Daoy (cell line): ENCODE data around the gene NFATC1. TPM values are rescaled to one million over a fixed set of nuclear protein-coding genes. Genes with fewer than 3 reads are reported as not detected.
"Not testable (repeated sequence)": the region's sequence is repeated elsewhere in the genome, so short reads cannot be mapped to it uniquely, and the experiment has no call there.

Source experiments
- DNase-seq: peaks from one replicate; pipeline ENCODE4 v3.0.0-alpha.2; 2015; ENCODE audit warnings: low read depth
- total RNA-seq: library from RNA; depleted of rRNA; stranded (reverse); fragments of >200 nt; shearing (Covaris generic); gene quantifications from 2 replicates; pipeline ENCODE4 v1.2.3, GENCODE V29; 2014

The NFATC1 gene
- total RNA-seq, 1 experiment from 2014 or later = 1.5 TPM

DNA sequence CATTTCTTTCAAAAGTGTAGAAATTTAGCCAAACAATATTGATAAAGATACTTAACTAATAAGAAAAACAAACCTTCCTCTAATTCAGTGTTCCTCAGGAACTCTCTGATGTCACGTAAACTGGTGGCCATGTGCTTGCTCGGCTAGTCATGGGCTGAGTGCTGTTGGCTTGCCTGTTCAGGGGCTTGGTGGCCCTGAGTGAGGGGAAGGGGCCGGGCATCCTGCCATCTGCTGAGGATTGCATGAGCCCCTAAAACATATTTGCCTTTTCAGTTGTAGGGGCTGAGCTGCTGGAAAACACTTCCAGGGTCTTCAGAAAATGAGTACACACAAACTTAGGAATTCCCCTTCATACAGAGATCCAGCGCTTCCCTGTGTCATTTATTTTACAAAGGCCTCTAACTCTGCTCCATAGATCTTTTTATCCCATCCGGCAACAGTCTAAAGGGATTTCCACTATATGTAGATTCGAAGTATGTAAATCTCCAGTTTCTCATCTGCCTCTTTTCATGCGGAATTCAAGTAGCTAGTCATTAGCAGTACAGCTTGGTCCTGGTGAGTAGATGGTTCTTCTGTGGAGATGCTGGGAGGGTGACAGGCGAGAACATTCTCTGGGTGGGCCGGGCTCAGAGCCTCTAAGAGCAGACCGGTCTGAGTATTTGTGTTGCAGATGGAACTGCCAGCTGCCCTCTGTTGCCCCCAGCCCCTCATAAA lies 20.1 kb upstream of the NFATC1 start:
- no peak for DNase-seq

DNA sequence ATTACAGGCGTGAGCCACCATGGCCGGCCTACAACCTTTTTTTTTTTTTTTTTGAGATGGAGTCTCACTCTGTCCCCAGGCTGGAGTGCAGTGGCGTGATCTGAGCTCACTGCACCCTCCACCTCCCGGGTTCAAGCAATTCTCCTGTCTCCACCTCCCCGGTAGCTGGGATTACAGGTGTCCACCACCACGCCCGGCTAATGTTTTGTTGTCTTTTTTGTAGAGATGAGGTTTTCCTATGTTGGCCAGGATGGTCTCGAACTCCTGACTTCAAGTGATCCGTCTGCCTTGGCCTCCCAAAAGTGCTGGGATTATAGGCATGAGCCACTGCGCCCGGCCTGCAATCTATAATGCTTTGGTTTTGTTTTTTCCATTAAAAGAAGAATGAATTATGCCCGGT lies 19.1 kb upstream of the NFATC1 start:
- not testable (repeated sequence) for DNase-seq

DNA sequence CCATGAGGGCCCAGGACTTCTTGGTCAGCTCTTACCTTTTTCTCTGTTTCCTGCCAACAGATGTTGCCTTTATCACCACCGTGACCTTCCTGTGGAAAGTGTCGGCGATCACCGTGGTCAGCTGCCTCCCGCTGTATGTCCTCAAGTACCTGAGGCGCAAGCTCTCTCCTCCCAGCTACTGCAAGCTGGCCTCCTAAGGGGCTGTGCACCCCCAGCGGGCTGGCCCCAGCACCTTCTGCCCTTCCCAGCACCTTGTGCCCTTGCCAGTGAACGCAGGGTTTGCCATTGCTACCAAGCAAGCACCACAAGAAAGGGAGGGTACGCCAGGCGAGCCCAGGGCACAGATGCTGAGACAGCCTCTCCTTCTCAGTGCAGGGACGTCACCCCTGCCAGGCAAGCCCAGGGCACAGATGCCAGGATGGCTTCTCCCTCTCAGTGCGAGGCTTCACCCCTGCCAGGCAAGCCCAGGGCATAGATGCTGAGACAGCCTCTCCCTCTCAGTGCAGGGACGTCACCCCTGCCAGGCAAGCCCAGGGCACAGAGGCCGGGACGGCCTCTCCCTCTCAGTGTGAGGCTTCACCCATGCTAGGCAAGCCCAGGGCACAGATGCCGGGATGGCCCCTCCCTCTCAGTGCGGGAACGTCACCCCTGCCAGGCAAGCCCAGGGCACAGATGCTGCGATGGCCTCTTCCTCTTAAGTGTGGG lies 18.4 kb upstream of the NFATC1 start:
- DNase-seq = no peak

DNA sequence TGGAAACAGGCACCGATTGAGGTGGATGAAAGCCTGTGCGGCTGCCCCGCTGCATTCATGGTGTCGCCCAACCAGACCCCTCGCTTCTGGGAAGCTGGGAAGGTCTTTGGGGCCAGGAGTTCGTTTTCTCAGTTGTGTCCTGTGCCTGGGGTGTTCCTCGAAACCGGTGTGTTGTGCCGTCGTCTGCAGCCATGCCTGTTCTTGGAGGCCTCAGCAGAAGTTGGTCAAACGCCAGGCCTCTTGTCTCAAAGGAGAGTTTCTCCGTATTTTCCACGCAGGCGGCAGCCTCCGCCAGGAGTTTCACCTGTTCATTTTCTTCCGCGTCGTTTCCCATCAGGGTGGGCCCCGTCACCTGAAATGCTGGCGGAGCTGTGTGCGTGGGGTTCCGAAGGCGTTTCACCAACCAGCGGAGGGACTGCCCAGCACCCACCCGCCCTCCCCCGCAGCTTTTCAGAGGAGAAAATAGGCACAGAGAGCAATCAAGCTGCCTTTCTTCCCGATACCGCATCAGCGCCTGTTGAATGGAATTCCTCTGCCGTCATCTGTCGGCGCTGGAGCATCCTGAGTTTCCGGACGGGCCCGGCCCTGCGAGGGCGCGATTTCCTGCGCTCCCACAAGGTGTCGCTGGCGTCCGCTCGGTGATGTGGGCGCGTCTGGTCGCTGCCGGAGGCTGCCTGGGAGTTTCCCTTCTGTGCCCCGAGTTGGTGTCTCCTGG lies 17.0 kb upstream of the NFATC1 start:
- DNase-seq = peak; percentile 80

DNA sequence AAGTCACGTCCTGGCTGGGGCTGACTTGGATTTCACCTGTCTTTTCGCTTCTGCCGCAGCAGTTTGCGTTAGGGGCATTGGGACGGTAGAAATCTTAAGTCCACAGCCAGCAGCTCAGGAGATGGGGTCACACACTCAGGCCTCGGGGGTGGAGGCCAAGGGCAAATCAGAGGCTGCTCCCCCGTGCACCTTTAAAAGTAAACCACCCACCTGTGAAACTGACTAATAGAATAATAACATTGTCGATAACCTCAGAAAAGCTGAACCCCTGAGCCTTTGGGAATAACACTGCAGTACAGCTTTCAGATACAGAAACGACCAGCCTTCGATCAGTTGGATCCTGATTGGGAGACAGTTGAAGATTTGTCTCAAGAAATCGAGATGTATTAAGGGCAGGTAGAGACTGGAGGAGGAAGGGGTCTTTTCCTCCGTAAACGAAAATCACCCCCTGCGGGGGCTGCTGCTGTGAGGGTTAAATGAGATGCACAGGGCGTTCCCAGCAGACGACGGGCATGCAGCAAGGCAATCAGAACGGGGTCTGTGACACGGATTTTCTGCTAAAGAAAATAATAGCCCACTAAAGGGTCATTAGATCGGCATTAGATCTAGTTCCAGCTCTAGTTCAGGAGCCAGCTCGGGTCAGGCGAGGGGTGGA lies 16.4 kb upstream of the NFATC1 start:
- DNase-seq = no peak

DNA sequence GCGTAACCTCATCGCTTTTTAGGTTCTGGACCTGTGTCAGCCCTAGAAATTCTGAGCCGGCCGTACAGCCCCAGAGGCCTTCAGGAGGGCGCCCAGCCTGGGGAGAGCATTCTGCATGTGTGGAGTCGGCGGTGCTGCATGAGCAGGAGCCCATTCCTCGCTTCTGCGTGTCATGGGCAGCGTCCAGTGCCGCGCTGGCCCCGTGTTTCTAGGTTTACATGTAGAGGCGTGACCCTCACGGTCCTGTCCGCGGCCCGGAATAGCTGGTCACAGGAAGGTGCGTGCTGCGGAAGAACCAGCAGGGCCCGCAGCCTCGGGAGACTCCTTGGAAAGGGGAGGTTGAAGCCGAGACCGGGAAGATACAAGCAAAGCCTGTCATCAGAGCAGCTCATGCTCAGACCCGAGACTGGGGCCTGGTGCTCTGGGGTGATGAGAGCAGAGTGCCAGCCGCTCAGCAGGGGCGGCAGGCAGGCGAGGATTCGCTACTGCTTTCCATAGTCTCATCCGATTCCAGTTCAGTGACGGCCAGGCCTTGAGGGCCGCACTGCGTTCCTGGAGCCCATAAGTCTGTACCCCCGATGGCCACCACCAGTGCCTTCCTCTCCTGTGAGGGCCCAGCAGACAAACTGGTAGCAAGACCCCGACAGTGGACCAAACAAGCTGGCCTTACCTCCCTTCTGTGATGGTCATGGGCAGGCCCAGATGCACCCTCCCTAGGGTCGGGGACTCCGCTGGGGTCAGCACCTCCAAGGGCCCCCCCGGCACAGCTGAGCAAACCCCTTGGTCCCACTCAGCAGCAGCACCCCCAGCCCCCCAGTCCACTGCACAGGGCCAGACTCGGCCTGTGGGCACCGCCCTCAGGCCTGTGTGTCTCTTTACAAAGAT lies 15.6 kb upstream of the NFATC1 start:
- no peak for DNase-seq

DNA sequence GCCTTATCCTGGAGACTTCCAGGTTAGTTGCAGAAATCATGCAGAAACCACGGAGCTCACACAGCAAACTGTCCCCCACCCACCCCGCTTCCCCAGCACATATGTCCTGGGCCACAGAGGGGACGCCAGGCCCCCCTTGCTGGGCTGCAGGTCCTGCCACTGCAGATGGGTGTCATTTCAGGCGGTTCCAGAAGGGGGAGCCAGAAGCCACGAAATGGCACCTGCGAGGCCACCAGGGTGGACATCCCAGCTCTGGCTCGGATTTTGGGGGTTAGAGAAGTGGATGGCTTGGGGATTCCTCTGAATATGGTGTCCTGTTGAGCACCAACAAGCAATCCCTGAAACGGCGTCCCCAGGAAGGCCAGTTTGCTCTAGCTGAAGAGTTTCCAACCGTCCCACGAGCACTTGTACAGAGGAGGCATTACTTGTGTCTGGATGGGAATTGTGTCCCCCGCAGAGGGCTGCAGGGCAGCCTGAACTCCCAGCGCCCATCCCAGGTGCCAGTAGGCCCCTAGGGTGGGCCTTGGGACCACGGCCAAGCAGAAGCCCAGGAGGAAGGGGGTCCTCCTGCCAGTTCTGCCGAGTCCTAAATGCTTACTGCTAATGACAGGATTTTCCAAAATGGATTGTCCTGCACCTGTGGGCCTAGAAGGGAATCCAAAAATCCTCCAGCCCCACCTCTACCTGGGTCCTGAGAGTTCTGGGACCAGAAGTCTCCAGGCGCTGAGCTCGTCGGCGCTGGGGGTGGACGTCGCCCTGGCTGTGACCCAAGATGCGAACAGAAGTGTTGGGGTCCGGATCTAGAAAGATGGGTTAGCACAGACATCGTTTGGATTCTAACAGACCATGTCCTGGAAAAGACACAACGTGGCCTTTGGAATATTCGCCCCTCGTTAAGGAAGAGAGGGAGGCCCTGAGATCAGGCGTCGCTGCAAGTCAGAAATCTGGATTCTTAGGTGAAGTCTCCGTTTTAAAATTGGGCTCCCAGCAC lies 14.6 kb upstream of the NFATC1 start:
- DNase-seq = peak; percentile 48

DNA sequence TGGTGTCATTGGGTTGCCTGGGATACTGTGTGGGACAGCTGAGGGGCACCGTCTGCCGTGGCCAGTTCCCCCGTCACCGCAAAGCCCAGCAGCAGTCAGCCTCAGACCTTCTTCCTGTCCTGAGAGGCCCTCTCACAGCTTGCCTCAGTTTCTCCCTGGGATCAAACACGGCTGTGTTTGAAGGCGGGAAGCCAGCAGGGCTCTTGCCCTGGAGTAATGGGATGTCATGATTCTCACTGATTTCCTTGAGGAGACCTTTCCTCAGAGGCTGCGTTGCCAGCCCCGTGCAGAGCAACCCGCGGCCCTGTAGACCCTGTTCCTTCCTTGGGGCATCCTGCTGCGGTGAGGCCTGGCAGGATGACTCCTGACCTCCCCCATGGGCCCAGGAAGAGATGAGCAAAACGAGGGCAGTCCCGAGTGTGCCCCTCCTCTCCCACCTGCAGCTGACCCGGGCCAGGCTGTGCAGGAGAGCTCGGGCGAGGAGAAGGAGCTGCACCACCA lies 13.9 kb upstream of the NFATC1 start:
- no peak for DNase-seq

DNA sequence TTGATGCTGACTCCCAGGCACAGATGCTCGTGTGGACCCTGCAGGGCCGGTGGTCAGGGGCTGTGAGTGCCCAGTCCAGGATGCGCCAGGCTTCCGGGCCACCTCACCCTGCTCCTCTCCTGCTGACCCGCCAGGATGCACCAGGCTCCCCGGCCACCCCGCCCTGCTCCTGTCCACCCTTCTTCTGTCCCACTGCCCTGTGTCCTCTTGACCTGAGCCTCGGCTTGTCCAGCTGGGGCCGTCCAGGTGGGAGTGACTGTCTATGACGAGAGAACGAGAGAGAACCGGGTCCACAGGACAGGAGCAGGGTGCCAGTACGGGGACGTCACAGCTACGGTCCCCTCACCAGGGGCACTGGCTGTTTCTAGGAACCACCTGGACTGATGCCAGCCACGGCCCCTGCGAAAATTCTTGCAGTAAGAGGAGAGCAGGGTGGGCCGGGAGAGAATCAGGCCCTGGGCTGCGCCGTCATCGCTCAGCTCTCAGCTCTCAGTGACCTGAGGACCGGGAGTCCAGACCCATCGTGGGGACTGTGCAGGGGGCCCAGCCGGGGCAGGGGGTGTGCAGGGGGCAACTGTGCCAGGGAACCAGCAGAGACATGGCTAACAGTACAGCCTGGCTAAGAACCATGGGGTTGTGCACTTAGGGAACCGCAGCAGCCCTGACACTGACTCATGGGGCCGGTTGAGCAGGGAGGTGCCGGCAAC lies 12.9 kb upstream of the NFATC1 start:
- no peak for DNase-seq

DNA sequence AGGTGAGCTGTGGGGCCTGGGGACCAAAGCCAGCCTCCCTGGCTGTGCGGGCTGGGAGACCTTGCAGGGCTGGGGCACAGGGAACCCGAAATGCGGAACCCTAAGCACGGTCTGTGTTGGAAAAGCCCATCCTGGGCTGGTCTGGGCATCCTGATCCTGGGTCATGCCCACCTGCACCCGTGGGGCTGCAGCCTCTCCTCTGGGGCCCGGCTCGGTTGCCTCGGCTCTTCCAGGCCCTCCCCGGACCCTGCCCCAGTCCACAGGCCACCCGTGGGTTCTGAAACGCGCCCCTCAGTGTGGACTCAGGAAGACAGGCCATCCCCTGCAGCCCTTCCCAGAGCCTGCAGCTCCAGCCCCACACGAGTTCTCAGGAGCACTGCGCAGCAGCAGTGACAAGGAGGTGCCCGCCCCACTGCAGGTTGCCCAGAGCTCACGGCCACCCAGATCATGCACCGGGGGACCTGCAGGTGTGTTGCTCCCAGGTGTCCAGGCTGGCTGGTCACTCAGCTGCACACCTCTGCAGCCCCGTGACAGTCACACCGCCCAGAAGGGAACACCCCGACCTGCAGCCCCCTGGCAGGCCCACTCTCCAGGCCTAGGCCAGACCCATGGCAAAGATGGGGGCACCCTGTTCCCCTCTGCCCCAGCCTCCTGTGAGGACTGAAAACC lies 12.2 kb upstream of the NFATC1 start:
- no peak for DNase-seq

DNA sequence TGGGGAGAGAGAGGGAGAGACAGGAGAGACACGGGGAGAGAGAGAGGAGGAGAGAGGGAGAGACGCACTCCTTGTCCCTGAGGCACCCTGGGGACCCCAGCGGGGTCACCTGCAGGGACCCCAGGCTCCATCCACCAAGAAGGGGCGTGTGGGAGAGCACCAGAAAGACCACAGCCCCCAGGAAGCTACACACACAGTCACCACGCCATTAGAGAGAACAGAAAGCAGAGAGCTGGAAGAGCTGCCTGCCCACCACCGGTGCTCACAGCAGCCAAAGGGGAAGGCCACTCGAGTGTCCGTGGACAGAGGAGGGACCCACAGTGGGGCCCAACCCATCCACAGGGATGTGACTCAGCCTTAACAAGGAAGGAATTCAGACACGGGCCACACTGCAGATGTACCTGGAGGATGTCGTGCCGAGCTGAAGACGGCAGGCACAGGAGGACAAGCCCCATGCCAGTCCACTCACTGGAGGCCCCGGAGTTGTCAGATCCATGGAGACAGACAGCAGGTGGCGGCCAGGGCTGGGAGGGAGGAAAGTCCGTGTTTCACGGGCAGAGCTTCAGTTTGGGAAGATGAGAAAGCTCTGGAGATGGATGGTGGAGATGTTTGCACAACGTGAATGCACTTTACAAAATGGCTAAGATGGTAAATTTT lies 11.5 kb upstream of the NFATC1 start:
- DNase-seq = no peak

DNA sequence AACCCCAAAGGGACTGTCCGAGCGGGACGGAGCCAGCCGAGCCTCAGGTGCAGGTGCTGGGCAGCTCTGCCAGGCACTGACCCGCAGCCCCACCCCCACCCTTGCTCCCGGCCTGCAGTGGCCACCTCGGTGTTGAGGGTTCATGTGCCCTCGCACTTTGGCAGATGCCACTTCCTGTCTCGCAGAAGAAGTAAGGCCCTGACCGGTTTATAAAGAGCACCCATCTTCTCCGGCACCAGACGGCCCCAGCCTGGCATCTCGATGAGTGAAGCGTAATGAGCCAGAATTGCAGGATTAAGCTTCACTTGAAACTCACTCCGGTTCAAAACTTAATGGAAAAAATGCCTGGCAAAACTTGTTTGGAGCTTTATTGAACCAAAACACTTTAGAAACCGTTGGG lies 10.9 kb upstream of the NFATC1 start:
- no peak for DNase-seq

DNA sequence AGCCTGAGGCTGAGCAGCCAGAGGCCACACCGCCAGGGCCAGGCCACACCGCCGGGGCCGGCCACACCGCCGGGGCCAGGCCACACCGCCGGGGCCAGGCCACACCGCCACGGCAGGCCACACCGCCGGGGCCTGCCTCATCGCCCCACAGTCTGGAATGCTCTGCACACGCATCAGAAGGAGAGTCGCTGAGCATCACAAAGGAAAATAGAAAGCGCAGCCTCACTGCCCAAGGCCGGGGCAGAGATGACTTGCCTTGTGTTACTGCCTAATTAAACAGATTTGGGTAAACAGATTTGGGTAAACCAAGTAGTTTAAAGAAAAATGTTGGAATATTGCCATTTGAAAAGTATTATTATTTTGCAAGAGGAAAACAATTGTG lies 10.4 kb upstream of the NFATC1 start:
- no peak for DNase-seq

DNA sequence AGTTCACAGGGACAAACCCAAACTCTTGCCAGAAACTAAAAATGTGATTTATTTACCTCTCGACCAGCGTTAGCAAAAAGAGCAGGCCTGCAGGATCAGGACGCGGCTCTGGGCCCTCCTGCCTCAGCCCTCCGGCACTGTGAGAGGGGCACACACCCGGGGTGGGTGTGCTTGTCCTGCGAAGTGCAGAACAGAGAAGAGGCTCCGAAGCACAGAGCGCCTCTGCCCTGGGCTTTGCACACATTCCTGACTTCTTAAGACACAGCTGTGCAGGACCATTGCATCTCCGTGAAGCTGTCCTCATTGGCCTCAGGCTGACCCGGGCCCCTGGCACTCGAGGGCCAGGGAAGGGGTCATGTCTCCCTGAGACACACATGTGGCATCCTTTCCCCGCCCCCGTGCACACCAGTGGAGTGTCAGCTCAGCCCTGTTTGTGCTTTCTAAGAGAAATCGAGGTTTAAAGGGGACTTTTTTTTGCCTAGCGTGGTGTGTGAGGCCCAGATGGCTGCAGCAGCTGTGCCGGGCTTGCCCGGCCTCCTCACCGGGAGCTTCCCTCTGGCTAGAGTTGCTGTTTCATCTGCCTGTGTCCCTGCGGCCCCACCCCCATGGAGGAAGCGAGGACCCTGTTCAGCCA lies 9.9 kb upstream of the NFATC1 start:
- no peak for DNase-seq

DNA sequence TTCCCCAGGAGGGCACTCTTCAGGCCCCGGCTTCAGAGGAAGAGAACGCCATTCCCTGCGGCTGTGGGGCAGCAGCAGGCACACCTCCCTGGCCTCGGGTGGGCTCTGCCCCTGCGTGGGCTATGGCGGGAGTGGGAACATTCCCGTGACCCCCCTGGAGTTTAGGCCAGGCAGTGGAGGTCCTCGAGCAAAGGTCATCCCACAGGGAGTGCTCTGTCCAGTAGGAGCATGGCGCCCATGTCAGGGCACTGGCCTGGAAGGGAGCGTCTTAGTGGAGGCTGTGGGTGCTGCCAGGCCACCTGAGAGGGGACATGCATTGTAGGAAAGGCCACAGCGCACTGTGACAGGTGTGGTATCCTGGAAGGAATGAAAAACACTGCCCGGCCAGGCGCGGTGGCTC lies 9.2 kb upstream of the NFATC1 start:
- no peak for DNase-seq

DNA sequence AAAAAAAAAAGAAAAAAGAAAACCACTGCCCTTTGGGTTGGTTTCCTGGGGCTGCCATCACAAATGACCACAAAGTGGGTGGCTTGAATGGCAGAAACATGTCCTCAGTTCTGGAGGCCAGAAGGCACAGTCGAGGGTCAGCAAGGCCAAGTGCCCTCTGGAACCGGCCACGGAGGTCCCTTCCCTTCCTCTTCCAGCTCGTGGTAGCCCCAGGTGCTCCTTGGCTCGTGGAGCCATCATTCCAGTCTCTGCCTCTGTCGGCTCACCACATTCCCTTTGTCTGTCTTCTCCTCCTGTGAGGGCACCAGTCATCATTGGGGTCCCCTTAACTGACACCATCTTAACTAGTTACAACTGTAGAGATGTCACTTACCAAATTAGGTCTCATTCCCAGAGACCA lies 8.5 kb upstream of the NFATC1 start:
- no peak for DNase-seq

DNA sequence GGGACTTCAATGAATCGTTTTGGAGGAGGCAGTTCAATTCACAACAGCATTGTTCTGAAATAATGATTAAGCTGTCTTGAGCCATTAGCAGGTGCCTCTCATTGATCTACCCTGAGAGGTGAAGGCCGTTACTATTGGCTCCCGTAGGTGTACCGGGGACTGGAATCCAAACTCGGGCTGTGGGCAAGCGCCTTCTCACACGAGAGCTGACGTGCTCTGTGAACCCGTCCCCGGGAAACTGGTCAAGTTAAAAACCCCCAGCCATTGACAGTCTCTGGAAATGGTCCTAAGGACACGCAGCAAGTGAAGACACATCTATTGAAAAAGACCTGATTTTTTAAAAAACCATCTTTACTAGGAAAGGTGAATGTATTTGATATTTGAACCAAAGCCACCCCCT lies 8.1 kb upstream of the NFATC1 start:
- no peak for DNase-seq

DNA sequence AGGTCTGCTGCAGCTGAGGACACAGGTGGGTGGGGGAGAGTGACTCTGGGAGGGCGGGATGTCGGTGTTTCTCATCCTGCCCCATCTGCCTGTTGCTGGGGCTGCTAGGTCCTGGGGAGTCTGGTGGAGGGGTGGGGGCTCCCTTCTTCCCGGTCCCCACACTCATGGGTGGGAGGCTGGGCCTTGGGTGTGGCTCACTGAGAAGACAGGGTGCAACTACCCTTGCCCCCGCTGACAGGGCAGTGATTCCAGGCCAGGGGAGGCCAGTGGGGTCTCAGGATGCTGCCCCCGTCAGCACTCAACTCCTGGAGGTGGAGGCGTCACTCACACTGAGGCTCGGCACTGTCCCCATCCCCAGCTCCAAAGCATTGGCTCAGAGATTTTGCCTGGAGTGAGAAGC lies 7.7 kb upstream of the NFATC1 start:
- DNase-seq = no peak
